ENCODE measurements around the gene NEK2. TPM values are rescaled to one million over a fixed set of nuclear protein-coding genes. Genes with fewer than 3 reads are reported as not detected.
"Not testable (repeated sequence)": the region's sequence is repeated elsewhere in the genome, so short reads cannot be mapped to it uniquely, and the experiment has no call there.

NEK2 gene
- total RNA-seq, 1 donor from 2014 or later: 4.4 TPM

DNA sequence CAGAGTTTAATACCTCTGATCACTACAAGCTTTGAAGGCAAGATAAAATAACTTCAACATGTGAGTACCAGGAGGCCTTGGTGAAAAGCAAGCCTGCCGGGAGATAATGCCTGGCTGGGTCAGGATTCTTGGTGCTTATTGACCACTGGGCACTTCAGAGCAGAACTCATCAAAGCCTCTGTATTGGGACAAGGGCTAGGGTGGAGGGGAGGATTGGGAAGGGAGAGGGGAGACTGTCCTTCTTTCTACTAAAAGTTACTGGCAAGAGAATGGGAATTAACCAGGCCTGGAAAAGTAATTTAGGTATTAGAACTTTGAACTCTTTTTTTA, 35.2 kb downstream of the NEK2 start:
- peaks cover 44% of the 10 kb centered on the region for H3K4me1 Mint-ChIP-seq (ENCODE audit: unreplicated experiment)
- peak overlapping the region; percentile 90 for H3K27ac Mint-ChIP-seq (ENCODE audit: unreplicated experiment)
- no peaks in the 10 kb centered on the region for H3K27me3 Mint-ChIP-seq (ENCODE audit: unreplicated experiment)
- H3K36me3 Mint-ChIP-seq (ENCODE audit: unreplicated experiment): no peaks in the 10 kb centered on the region
- H3K4me3 Mint-ChIP-seq (ENCODE audit: unreplicated experiment): peak overlapping the region; percentile 43
- H3K9me3 Mint-ChIP-seq (ENCODE audit: unreplicated experiment): no peaks in the 10 kb centered on the region
- no peak for DNase-seq (ENCODE audit: extremely low spot score, unreplicated experiment)
- TF ChIP-seq CTCF (IDR thresholded peaks at IDR 0.05): no peak

DNA sequence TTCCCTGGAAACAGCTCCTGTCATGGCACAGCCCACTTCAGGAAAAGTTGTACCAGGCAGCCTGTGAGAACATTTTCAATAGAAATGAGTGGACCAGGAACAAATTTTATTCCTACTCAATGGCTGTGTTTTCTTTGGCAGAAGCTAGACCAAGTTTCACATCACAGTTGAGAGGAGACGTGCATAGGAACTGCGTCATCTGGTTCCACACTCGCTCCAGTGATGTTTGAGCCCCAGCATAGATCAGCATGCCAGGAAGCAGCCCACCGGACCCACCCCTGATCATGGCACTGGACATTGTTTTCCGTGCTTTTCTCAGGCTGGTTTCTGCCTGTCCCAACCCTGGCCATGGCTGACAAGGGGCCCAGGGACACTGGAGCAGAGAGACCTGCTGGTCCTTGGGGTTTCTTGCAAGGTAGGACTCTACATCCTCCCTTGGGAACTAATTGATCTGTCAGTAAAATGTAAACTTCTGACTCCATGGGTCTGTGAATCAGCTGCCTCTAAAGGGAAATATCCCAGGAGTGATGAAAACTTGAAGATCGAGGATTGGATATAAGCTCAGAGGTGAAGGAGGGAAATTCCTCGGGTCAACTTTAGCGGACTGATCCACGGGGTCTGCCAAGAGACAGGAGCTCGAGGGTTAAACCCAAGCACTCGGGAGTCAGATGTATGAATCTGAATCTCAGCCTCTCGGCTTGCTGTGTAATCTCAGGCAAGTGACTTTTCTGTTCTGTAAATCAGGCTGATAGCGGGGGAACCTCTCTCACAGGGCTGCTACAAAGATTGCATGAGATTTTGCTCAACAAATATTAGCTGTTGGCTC, 35.7 kb downstream of the NEK2 start:
- Mint-ChIP-seq H3K27ac (ENCODE audit: unreplicated experiment) (peak overlapping the region; percentile 90), H3K4me3 (ENCODE audit: unreplicated experiment) (peak overlapping the region; percentile 43)
- no peak for TF ChIP-seq CTCF (IDR thresholded peaks at IDR 0.05)

DNA sequence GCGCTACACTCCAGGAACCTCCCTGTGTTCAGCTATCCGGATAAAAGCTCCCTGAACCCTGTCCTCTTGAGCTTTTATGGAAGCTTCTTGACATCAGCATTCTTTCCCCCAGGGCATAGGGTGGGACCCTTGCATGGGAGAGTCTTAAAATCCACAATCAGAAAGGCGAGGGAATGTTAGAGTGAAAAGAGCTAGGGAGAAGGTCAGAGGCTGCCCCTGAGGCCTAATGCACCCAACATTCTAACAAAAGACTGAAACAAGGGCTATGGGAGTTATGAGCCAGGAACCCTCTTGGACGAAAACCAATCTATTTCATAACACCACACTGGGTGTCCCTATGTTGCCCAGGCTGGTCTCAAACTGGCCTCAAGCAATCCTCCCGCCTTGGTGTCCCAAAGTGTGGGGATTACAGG, 36.7 kb downstream of the NEK2 start:
- H3K27me3 Mint-ChIP-seq (ENCODE audit: unreplicated experiment): no peaks in the 10 kb centered on the region
- H3K4me3 Mint-ChIP-seq (ENCODE audit: unreplicated experiment): no peak overlapping the region
- DNase-seq (ENCODE audit: extremely low spot score, unreplicated experiment): no peak
- no peaks in the 10 kb centered on the region for H3K36me3 Mint-ChIP-seq (ENCODE audit: unreplicated experiment)
- no peaks in the 10 kb centered on the region for H3K9me3 Mint-ChIP-seq (ENCODE audit: unreplicated experiment)
- no peak for TF ChIP-seq CTCF (IDR thresholded peaks at IDR 0.05)
- H3K4me1 Mint-ChIP-seq (ENCODE audit: unreplicated experiment): peaks cover 44% of the 10 kb centered on the region
- H3K27ac Mint-ChIP-seq (ENCODE audit: unreplicated experiment): peak overlapping the region; percentile 90

More for the DNA sequence above, 35.7 kb downstream of the NEK2 start:
- H3K36me3 Mint-ChIP-seq (ENCODE audit: unreplicated experiment): no peaks in the 10 kb centered on the region
- H3K4me1 Mint-ChIP-seq (ENCODE audit: unreplicated experiment): peaks cover 44% of the 10 kb centered on the region
- no peaks in the 10 kb centered on the region for H3K9me3 Mint-ChIP-seq (ENCODE audit: unreplicated experiment)
- H3K27me3 Mint-ChIP-seq (ENCODE audit: unreplicated experiment): no peaks in the 10 kb centered on the region
- no peak for DNase-seq (ENCODE audit: extremely low spot score, unreplicated experiment)

DNA sequence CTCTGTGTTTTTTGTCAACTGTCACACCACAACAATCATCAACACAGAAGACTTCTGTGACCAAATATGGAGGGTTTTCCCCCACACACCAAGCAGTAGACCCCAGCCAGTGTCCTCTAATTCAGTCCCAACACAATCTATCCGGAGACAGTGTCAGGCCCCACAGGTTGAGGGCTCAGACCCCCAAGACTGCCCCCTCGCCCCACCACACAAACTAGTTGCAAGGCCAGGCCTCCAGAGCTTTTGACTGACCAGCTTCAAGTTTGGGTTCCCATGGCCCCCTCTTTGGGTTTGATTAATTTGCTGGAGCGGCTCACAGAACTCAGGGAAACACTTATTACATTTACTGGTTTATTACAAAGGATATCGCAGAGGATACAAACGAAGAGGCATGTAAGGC, 37.2 kb downstream of the NEK2 start:
- Mint-ChIP-seq H3K4me3 (ENCODE audit: unreplicated experiment) (no peak overlapping the region), H3K9me3 (ENCODE audit: unreplicated experiment) (no peaks in the 10 kb centered on the region), H3K36me3 (ENCODE audit: unreplicated experiment) (no peaks in the 10 kb centered on the region), H3K4me1 (ENCODE audit: unreplicated experiment) (peaks cover 44% of the 10 kb centered on the region), H3K27me3 (ENCODE audit: unreplicated experiment) (no peaks in the 10 kb centered on the region), H3K27ac (ENCODE audit: unreplicated experiment) (peak overlapping the region; percentile 56)
- DNase-seq (ENCODE audit: extremely low spot score, unreplicated experiment): no peak
- no peak for TF ChIP-seq CTCF (IDR thresholded peaks at IDR 0.05)

DNA sequence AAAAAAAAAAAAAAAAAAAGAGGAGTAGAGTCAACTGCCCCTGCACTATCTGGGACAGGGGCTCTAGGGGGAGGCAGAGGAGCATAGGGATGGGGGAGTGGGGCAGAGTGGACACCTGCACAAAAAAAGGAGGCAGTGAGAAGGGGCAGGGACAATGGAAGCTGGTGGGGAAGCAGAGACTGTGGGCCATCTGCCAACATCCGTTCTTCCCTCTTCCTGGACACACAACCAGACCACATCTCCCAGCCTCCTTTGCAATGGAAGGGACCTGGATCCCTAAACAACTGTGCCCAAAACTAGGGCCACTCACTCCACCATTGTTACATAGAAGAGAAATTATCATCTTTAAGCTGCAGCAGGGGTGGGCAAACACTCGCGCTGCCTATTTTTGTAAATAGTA, 38.4 kb downstream of the NEK2 start:
- H3K4me1 Mint-ChIP-seq (ENCODE audit: unreplicated experiment): peaks cover 50% of the 10 kb centered on the region
- H3K27me3 Mint-ChIP-seq (ENCODE audit: unreplicated experiment): no peaks in the 10 kb centered on the region
- no peaks in the 10 kb centered on the region for H3K36me3 Mint-ChIP-seq (ENCODE audit: unreplicated experiment)
- H3K27ac Mint-ChIP-seq (ENCODE audit: unreplicated experiment): no peak overlapping the region
- no peaks in the 10 kb centered on the region for H3K9me3 Mint-ChIP-seq (ENCODE audit: unreplicated experiment)
- TF ChIP-seq CTCF (IDR thresholded peaks at IDR 0.05): no peak
- H3K4me3 Mint-ChIP-seq (ENCODE audit: unreplicated experiment): no peak overlapping the region
- DNase-seq (ENCODE audit: extremely low spot score, unreplicated experiment): no peak

GRCh38 chr1:211636575-211637029, 38.8 kb downstream of the NEK2 start:
- not testable (repeated sequence) for H3K27ac Mint-ChIP-seq (ENCODE audit: unreplicated experiment); H3K27me3 Mint-ChIP-seq (ENCODE audit: unreplicated experiment); H3K9me3 Mint-ChIP-seq (ENCODE audit: unreplicated experiment); H3K4me3 Mint-ChIP-seq (ENCODE audit: unreplicated experiment); H3K36me3 Mint-ChIP-seq (ENCODE audit: unreplicated experiment); DNase-seq (ENCODE audit: extremely low spot score, unreplicated experiment)
- H3K4me1 Mint-ChIP-seq (ENCODE audit: unreplicated experiment): peaks cover 53% of the 10 kb centered on the region

Data from osteocyte (in vitro differentiated cells).